ENCODE results near the gene PCDHB7. TPM values are rescaled to one million over a fixed set of nuclear protein-coding genes. Genes with fewer than 3 reads are reported as not detected.
"Not testable (repeated sequence)": the region's sequence is repeated elsewhere in the genome, so short reads cannot be mapped to it uniquely, and the experiment has no call there.

PCDHB7 gene
- total RNA-seq, 1 donor, result 0.43 TPM

DNA sequence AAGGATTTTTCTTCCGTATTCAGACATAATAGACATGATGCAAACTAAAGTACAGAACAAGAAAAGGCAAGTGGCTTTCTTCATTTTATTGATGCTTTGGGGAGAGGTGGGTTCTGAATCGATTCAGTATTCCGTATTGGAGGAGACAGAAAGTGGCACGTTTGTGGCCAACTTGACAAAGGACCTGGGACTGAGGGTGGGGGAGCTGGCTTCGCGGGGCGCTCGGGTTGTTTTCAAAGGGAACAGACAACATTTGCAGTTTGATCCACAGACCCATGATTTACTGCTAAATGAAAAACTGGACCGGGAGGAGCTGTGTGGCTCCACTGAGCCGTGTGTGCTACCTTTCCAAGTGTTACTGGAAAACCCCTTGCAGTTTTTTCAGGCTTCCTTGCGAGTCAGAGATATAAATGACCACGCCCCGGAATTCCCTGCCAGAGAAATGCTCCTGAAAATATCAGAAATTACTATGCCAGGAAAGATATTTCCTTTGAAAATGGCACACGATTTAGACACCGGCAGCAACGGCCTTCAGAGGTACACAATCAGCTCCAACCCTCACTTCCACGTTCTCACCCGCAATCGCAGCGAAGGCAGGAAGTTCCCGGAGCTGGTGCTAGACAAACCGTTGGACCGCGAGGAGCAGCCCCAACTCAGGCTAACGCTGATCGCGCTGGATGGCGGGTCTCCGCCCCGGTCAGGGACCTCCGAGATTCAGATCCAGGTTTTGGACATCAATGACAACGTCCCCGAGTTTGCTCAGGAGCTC is 22.0 kb upstream of the PCDHB7 start:
- TF ChIP-seq CTCF (IDR thresholded peaks at IDR 0.05; ENCODE audit: insufficient read depth, low read depth, low read length), result no peak
- H3K4me3 ChIP-seq (ENCODE audit: low read depth, low read length), result no peak overlapping the region
- DNase-seq (ENCODE audit: low read depth), result no peak

DNA sequence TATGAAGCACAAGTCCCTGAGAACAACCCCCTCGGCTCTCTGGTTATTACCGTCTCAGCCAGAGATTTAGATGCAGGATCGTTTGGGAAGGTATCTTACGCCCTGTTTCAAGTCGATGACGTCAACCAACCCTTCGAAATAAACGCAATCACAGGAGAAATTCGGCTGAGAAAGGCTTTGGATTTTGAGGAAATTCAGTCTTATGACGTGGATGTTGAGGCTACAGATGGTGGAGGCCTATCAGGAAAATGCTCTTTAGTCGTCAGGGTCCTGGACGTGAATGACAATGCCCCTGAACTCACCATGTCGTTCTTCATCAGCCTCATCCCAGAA is 21.5 kb upstream of the PCDHB7 start:
- DNase-seq (ENCODE audit: low read depth), result no peak
- no peak overlapping the region for H3K4me3 ChIP-seq (ENCODE audit: low read depth, low read length)

DNA sequence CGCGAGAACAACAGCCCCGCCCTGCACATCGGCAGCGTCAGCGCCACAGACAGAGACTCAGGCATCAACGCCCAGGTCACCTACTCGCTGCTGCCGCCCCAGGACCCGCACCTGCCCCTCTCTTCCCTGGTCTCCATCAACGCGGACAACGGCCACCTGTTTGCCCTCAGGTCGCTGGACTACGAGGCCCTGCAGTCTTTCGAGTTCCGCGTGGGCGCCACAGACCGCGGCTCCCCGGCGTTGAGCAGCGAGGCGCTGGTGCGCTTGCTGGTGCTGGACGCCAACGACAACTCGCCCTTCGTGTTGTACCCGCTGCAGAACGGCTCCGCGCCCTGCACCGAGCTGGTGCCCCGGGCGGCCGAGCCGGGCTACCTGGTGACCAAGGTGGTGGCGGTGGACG is 20.8 kb upstream of the PCDHB7 start:
- not testable (repeated sequence) for H3K4me3 ChIP-seq (ENCODE audit: low read depth, low read length)

More for the DNA sequence above, 21.5 kb upstream of the PCDHB7 start:
- no peak for TF ChIP-seq CTCF (IDR thresholded peaks at IDR 0.05; ENCODE audit: insufficient read depth, low read depth, low read length)

GRCh38 chr5:141152096-141152495 is 20.3 kb upstream of the PCDHB7 start:
- not testable (repeated sequence) for DNase-seq (ENCODE audit: low read depth); H3K4me3 ChIP-seq (ENCODE audit: low read depth, low read length)

More for the DNA sequence above, 20.8 kb upstream of the PCDHB7 start:
- DNase-seq (ENCODE audit: low read depth), result not testable (repeated sequence)

- DNase-seq (ENCODE audit: low read depth), result no peak
- no peak overlapping the region for H3K4me3 ChIP-seq (ENCODE audit: low read depth, low read length)
- no peak for TF ChIP-seq CTCF (IDR thresholded peaks at IDR 0.05; ENCODE audit: insufficient read depth, low read depth, low read length)
Measured at GRCh38 chr5:141155540-141156374, 16.7 kb upstream of the PCDHB7 start.

DNA sequence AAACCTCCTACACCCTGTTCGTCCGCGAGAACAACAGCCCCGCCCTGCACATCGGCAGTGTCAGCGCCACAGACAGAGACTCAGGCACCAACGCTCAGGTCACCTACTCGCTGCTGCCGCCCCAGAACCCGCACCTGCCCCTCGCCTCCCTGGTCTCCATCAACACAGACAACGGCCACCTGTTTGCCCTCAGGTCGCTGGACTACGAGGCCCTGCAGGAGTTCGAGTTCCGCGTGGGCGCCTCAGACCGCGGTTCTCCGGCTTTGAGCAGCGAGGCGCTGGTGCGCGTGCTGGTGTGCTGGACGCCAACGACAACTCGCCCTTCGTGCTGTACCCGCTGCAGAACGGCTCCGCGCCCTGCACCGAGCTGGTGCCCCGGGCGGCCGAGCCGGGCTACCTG is 15.1 kb upstream of the PCDHB7 start:
- DNase-seq (ENCODE audit: low read depth); H3K4me3 ChIP-seq (ENCODE audit: low read depth, low read length): not testable (repeated sequence)

DNA sequence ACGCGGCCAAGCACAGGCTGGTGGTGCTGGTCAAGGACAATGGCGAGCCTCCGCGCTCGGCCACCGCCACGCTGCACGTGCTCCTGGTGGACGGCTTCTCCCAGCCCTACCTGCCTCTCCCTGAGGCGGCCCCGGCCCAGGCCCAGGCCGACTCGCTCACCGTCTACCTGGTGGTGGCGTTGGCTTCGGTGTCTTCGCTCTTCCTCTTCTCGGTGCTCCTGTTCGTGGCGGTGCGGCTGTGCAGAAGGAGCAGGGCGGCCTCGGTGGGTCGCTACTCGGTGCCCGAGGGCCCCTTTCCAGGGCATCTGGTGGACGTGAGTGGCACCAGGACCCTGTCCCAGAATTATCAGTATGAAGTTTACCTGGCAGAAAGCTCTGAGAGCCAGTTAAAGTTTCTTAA is 14.5 kb upstream of the PCDHB7 start:
- not testable (repeated sequence) for DNase-seq (ENCODE audit: low read depth); H3K4me3 ChIP-seq (ENCODE audit: low read depth, low read length)

DNA sequence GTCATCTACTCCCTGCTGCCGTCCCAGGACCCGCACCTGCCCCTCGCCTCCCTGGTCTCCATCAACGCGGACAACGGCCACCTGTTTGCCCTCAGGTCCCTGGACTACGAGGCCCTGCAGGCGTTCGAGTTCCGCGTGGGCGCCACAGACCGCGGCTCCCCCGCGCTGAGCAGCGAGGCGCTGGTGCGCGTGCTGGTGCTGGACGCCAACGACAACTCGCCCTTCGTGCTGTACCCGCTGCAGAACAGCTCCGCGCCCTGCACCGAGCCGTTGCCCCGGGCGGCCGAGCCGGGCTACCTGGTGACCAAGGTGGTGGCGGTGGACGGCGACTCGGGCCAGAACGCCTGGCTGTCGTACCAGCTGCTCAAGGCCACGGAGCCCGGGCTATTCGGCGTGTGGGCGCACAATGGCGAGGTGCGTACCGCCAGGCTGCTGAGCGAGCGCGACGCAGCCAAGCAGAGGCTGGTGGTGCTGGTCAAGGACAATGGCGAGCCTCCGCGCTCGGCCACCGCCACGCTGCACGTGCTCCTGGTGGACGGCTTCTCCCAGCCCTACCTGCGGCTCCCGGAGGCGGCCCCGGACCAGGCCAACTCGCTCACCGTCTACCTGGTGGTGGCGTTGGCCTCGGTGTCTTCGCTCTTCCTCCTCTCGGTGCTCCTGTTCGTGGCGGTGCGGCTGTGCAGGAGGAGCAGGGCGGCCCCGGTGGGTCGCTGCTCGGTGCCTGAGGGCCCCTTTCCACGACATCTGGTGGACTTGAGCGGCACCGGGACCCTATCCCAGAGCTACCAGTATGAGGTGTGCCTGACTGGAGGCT is 2.1 kb downstream of the PCDHB7 start:
- H3K4me3 ChIP-seq (ENCODE audit: low read depth, low read length); DNase-seq (ENCODE audit: low read depth): not testable (repeated sequence)

GRCh38 chr5:141175933-141176332 is 3.5 kb downstream of the PCDHB7 start:
- TF ChIP-seq CTCF (IDR thresholded peaks at IDR 0.05; ENCODE audit: insufficient read depth, low read depth, low read length), result no peak
- DNase-seq (ENCODE audit: low read depth), result no peak
- H3K4me3 ChIP-seq (ENCODE audit: low read depth, low read length), result no peak overlapping the region

DNA sequence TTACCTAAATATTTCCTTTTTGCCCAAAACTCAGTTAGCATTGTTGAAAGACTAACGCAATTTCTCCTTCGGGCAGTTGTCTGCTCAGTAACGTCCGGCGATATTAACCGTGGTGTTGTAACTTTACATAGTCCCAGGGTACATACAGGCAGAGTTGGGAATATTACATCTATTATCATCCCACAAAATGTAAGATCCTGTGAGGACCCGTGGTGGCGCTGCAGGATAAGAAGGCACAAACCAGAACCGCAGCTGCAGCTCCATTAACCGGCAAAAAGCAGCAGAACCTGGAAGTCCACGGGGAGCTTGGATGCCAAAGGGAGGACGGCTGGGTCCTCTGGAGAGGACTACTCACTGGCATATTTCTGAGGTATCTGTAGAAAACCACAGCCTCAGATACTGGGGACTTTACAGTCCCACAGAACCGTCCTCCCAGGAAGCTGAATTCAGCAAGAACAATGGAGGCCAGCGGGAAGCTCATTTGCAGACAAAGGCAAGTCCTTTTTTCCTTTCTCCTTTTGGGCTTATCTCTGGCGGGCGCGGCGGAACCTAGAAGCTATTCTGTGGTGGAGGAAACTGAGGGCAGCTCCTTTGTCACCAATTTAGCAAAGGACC is 5.2 kb downstream of the PCDHB7 start, which contains the start of gene PCDHB8:
PCDHB8 (plus strand) TSS at position 214 of the 615 bp plus-strand sequence; CDS start at position 459, 245 bp downstream.
- not testable (repeated sequence) for DNase-seq (ENCODE audit: low read depth); H3K4me3 ChIP-seq (ENCODE audit: low read depth, low read length)

DNA sequence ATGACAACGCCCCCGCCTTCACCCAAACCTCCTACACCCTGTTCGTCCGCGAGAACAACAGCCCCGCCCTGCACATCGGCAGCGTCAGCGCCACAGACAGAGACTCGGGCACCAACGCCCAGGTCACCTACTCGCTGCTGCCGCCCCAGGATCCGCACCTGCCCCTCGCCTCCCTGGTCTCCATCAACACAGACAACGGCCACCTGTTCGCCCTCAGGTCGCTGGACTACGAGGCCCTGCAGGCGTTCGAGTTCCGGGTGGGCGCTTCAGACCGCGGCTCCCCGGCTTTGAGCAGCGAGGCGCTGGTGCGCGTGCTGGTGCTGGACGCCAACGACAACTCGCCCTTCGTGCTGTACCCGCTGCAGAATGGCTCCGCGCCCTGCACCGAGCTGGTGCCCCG is 6.9 kb downstream of the PCDHB7 start:
- DNase-seq (ENCODE audit: low read depth); H3K4me3 ChIP-seq (ENCODE audit: low read depth, low read length): not testable (repeated sequence)

- not testable (repeated sequence) for H3K4me3 ChIP-seq (ENCODE audit: low read depth, low read length); DNase-seq (ENCODE audit: low read depth)
Measured at GRCh38 chr5:141179876-141180275, 7.4 kb downstream of the PCDHB7 start.

Data from fibroblast of villous mesenchyme (primary cell).